Endothelial cell of umbilical vein (primary cell): ENCODE results near the gene ADAM30. TPM values are rescaled to one million over a fixed set of nuclear protein-coding genes. Genes with fewer than 3 reads are reported as not detected.

Experiments used
- BruUV-seq: library from RNA; stranded (reverse); fragments of 400-500 nt; replicated peaks from 2 replicates; lab custom pipeline; 2021; lab: Mats Ljungman, UMichigan
- CTCF ChIA-PET: fragments of 300-600, 350-600 bp; sonication (Branson Sonifier 250); formaldehyde crosslinking; loops from one replicate; lab custom pipeline; 2021; ENCODE audit warnings: antibody characterized with exemption, inconsistent platforms; lab: Charles Lee
- POLR2A ChIA-PET: fragments of 300-600, 350-600 bp; sonication (Branson Sonifier 250); formaldehyde crosslinking; loops from one replicate; lab custom pipeline; 2021; ENCODE audit warnings: antibody characterized with exemption, inconsistent platforms; lab: Charles Lee
- DNase-seq: peaks from one replicate; pipeline ENCODE4 v3.0.0-alpha.2; 2011; ENCODE audit warnings: low read depth, low spot score
- FAIRE-seq: peaks from 2 replicates; lab custom pipeline; 2011; peaks lifted over from hg19 to GRCh38; lab: Jason Lieb, UNC
- H2AFZ ChIP-seq: 2 replicates; pipeline ENCODE4 v1.6.0; 2012; ENCODE audit warnings: low read depth, low read length, control low read depth, inconsistent platforms
- H3K27ac ChIP-seq: 2 replicates; pipeline ENCODE4 v1.5.1; 2011; ENCODE audit warnings: low read depth, mild to moderate bottlenecking, control low read depth, low read length, moderate library complexity; ENCODE audit not compliant: insufficient read depth
- H3K27me3 ChIP-seq, 2 experiments: 2 replicates each; pipeline versions ENCODE4 v1.6.0 to v1.6.1; 2011; ENCODE audit warnings: low read length in 2 of 2, mixed read lengths in 1 of 2; ENCODE audit not compliant: control insufficient read depth in 2 of 2, insufficient read depth in 2 of 2
- H3K36me3 ChIP-seq, 2 experiments: 2 replicates in 1 of 2; 3 replicates in 1 of 2; pipeline ENCODE4 v1.5.1; 2011; ENCODE audit warnings: low read length in 2 of 2, mild to moderate bottlenecking in 1 of 2, moderate library complexity in 1 of 2; ENCODE audit not compliant: control insufficient read depth in 2 of 2, insufficient read depth in 2 of 2; ENCODE audit errors: extremely low read depth in 1 of 2
- H3K4me1 ChIP-seq: 3 replicates; pipeline ENCODE4 v1.5.1; 2011; ENCODE audit warnings: mild to moderate bottlenecking, low read length; ENCODE audit not compliant: control insufficient read depth, insufficient read depth; ENCODE audit errors: extremely low read depth
- H3K4me2 ChIP-seq: 2 replicates; pipeline ENCODE4 v1.6.1; 2011; ENCODE audit warnings: low read length, control low read depth, mixed read lengths; ENCODE audit not compliant: insufficient read depth
- H3K4me3 ChIP-seq, 3 experiments: fragments of 200-600 bp in 1 of 3; sonication (generic), shearing (Covaris generic) in 1 of 3; replicated peaks in 1 of 3; 2 replicates each; pipeline ENCODE4 v1.5.1; 2011 to 2016; ENCODE audit warnings: control low read depth in 3 of 3, low read length in 3 of 3, mild to moderate bottlenecking in 2 of 3, inconsistent platforms in 1 of 3, low read depth in 1 of 3, moderate library complexity in 1 of 3; ENCODE audit not compliant: insufficient read depth in 1 of 3
- H3K79me2 ChIP-seq: 2 replicates; pipeline ENCODE4 v1.6.0; 2012; ENCODE audit warnings: low read length, inconsistent platforms; ENCODE audit not compliant: control insufficient read depth, insufficient read depth
- H3K9ac ChIP-seq: replicated peaks from 2 replicates; pipeline ENCODE3; 2011; ENCODE audit warnings: low read length, control low read depth; ENCODE audit not compliant: insufficient read depth; ENCODE audit errors: extremely low read depth
- H3K9me1 ChIP-seq: replicated peaks from 3 replicates; pipeline ENCODE4 v1.6.0; 2011; ENCODE audit warnings: mild to moderate bottlenecking, low read length; ENCODE audit not compliant: control insufficient read depth, insufficient read depth; ENCODE audit errors: extremely low read depth
- H3K9me3 ChIP-seq: replicated peaks from 2 replicates; pipeline ENCODE4 v1.5.1; 2012; ENCODE audit warnings: low read length, inconsistent platforms; ENCODE audit not compliant: control insufficient read depth, insufficient read depth
- H4K20me1 ChIP-seq: replicated peaks from 2 replicates; pipeline ENCODE3; 2011; ENCODE audit warnings: mild to moderate bottlenecking, low read length; ENCODE audit not compliant: control insufficient read depth, insufficient read depth; ENCODE audit errors: extremely low read depth
- EZH2 ChIP-seq: IDR thresholded peaks from 2 replicates; pipeline ENCODE4 v1.6.1; 2012; ENCODE audit warnings: borderline replicate concordance, low read depth, mild to moderate bottlenecking, moderate library complexity, low read length, inconsistent platforms; ENCODE audit not compliant: severe bottlenecking
- FOS ChIP-seq: IDR thresholded peaks from 2 replicates; pipeline ENCODE4 v1.6.1; 2011; ENCODE audit warnings: mild to moderate bottlenecking, low read length, moderate library complexity, borderline replicate concordance; ENCODE audit not compliant: insufficient read depth
- GATA2 ChIP-seq: IDR thresholded peaks from 2 replicates; pipeline ENCODE4 v1.7.0; 2011; ENCODE audit warnings: low read depth, mild to moderate bottlenecking, moderate library complexity, mixed read lengths, low read length; ENCODE audit not compliant: insufficient read length, insufficient read depth
- JUN ChIP-seq: IDR thresholded peaks from 2 replicates; pipeline ENCODE4 v1.6.1; 2011; ENCODE audit warnings: borderline replicate concordance, low read depth; ENCODE audit not compliant: insufficient read length, insufficient read depth
- MYC ChIP-seq: IDR thresholded peaks from one replicate; pipeline ENCODE4 v1.6.1; 2011; ENCODE audit warnings: mild to moderate bottlenecking, low read depth, low read length
- POLR2A ChIP-seq: IDR thresholded peaks from 2 replicates; pipeline ENCODE4 v1.6.1; 2012; ENCODE audit warnings: low read depth, mild to moderate bottlenecking, control low read depth, low read length
- POLR2AphosphoS5 ChIP-seq: IDR thresholded peaks from 2 replicates; pipeline ENCODE4 v1.6.1; 2012; ENCODE audit warnings: low read depth, mild to moderate bottlenecking, control low read depth, low read length, moderate library complexity; ENCODE audit not compliant: insufficient read depth
- dilution Hi-C: fragments of 300-500 bp; cut with MboI; formaldehyde crosslinking; loops from one replicate; pipeline ENCODE4 v1.15.0; 2019; ENCODE audit warnings: low sequenced_read_pairs; ENCODE audit not compliant: extremely low pct_ligation_motif_present
- intact Hi-C: fragments of 100-400 bp; cut with micrococcal nuclease; formaldehyde crosslinking; loops from one replicate; pipeline ENCODE4 v1.10.0; 2022
- polyA plus RNA-seq, 4 experiments: library from polyadenylated mRNA; depleted of rRNA in 3 of 4; stranded (reverse) in 3 of 4; unstranded in 1 of 4; fragments of >200 nt; gene quantifications; 2 replicates each; pipeline versions ENCODE4 v1.2.1 to v1.2.3, GENCODE V29; 2011 to 2012; ENCODE audit warnings: missing spikeins in 1 of 4
- total RNA-seq: library from RNA; stranded (reverse); gene quantifications from 2 replicates; pipeline ENCODE4 v1.2.3, GENCODE V29; 2021
- TF ChIP-seq, protein P1 (sequence below): IDR thresholded peaks from 2 replicates; pipeline ENCODE4 v1.6.1; 2011; ENCODE audit not compliant: insufficient read depth, insufficient read length
- TF ChIP-seq, protein P2 (sequence below), 2 donors: IDR thresholded peaks; 1 replicate in 1 of 2; 2 replicates in 1 of 2; pipeline ENCODE4 v1.5.1; 2011; ENCODE audit warnings: low read length in 2 of 2, mild to moderate bottlenecking in 2 of 2, moderate library complexity in 2 of 2, control low read depth in 1 of 2, inconsistent platforms in 1 of 2, low read depth in 1 of 2; ENCODE audit not compliant: insufficient read depth in 1 of 2; ENCODE audit errors: extremely low read depth in 1 of 2

Gene ADAM30
- total and polyA plus RNA-seq, 2 donors (not counting 3 experiments of a cell fraction or from before 2014, with no cell fraction given) = not detected

DNA sequence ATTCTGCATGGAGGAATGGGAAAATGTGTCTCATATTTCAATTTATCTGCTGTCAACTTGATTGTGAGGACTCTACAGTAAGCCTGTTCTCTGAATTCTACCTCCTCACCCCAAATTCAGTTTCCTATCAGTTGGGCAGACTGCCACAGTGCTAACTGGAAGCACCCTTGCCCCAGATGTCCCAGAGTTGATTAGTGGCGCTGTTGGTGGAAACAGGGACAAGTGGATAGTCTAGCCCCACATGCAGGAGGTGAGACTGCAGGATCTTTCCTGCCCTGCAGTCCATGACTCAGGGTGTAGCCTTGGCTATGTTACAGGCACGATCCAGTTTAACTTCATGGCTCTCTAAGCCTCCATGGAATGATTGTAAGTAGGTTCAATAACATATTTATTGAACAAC is 22.1 kb downstream of the ADAM30 start:
- no peaks in the 10 kb centered on the region for H4K20me1 ChIP-seq
- H3K9me3 ChIP-seq = no peaks in the 10 kb centered on the region
- intact Hi-C loops (loop anchor here (10.0 kb wide), 1 partner anchor 259 kb away; no protein-coding TSS in a partner anchor), dilution Hi-C loops (no loop called here)
- H2AFZ ChIP-seq = no peak overlapping the region
- H3K4me1 ChIP-seq = no peaks in the 10 kb centered on the region
- DNase-seq (no peak), FAIRE-seq (no peak)
- no peak overlapping the region for H3K4me2 ChIP-seq
- H3K27me3 ChIP-seq = peaks cover 6 to 8% of the 10 kb centered on the region in 2 experiments
- ChIA-PET CTCF (interaction anchor here (1.1 to 1.9 kb wide), 3 partner anchors 8 to 65 kb away, joined by 3 to 7 read pairs (median 3); no protein-coding TSS in a partner anchor), POLR2A (no interaction called here)
- H3K9me1 ChIP-seq = no peaks in the 10 kb centered on the region
- H3K36me3 ChIP-seq = no peaks in the 10 kb centered on the region
- no peaks in the 10 kb centered on the region for H3K79me2 ChIP-seq
- BruUV-seq = no TSS peak
- H3K27ac ChIP-seq = no peak overlapping the region
- no peak for TF ChIP-seq POLR2AphosphoS5
- no peak overlapping the region for H3K9ac ChIP-seq
- H3K4me3 ChIP-seq = no peak overlapping the region

DNA sequence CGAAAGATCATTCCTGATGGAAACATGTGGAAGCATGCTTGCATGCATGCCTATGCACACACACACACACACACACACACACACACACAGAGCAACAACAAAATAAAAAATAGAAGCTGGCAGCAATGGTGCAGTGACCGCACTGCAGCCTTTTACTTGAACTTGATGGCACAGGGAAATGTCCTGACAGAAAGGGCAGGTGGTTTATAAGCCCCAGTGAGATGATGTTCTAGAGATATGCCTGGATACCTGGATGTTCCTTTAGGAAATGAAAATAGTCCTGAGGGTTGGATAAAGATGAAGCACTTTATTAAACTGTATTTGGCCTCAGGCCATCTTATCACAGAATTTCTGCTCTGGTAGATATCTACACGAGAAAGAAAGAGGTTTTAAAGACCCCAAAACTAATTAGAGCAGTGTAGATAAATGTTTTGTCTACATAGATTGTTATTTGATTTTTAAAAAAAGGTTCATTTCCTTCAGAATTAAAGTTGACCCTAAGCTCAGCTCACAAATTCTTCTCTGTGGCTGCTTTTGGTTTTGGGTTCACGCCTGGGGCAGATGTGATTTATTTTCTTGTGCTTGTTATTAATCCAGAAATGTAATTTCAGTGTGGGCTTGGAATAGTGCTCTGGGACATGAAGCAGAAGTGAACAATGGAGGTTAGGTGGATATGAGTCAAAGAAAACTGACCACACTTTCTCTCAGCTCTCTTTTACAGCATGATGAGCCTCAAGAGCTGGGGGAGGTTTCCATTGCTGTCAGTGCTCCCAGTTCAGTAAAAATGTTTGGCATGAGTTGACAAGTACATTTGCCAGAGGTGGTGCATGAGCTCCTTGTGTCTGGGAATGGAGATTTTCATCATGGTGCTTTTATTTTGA is 22.9 kb downstream of the ADAM30 start:
- dilution Hi-C loops (no loop called here), intact Hi-C loops (loop anchor here (10.0 kb wide), 1 partner anchor 259 kb away; no protein-coding TSS in a partner anchor)
- Histone ChIP-seq H4K20me1 (no peaks in the 10 kb centered on the region), H3K9ac (no peak overlapping the region), H3K79me2 (no peaks in the 10 kb centered on the region), H3K9me3 (no peaks in the 10 kb centered on the region), H3K4me2 (no peak overlapping the region), H3K36me3 (no peaks in the 10 kb centered on the region), H3K27me3 (peaks cover 5 to 6% of the 10 kb centered on the region in 2 experiments), H3K9me1 (no peaks in the 10 kb centered on the region), H3K4me3 (no peak overlapping the region), H3K4me1 (no peaks in the 10 kb centered on the region), H2AFZ (no peak overlapping the region), H3K27ac (no peak overlapping the region)
- POLR2A ChIA-PET = no interaction called here
- DNase-seq (no peak), FAIRE-seq (peak; percentile 80)
- BruUV-seq = no TSS peak
- CTCF ChIA-PET = interaction anchor here (1.0 to 1.9 kb wide), 4 partner anchors 9 to 64 kb away, joined by 3 to 7 read pairs (median 3); no protein-coding TSS in a partner anchor
- TF ChIP-seq FOS = no peak
- TF ChIP-seq GATA2 = no peak
- TF ChIP-seq, protein P1, sequence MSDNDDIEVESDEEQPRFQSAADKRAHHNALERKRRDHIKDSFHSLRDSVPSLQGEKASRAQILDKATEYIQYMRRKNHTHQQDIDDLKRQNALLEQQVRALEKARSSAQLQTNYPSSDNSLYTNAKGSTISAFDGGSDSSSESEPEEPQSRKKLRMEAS = no peak
- TF ChIP-seq POLR2A = no peak
- no peak for TF ChIP-seq POLR2AphosphoS5
- TF ChIP-seq, protein P2, sequence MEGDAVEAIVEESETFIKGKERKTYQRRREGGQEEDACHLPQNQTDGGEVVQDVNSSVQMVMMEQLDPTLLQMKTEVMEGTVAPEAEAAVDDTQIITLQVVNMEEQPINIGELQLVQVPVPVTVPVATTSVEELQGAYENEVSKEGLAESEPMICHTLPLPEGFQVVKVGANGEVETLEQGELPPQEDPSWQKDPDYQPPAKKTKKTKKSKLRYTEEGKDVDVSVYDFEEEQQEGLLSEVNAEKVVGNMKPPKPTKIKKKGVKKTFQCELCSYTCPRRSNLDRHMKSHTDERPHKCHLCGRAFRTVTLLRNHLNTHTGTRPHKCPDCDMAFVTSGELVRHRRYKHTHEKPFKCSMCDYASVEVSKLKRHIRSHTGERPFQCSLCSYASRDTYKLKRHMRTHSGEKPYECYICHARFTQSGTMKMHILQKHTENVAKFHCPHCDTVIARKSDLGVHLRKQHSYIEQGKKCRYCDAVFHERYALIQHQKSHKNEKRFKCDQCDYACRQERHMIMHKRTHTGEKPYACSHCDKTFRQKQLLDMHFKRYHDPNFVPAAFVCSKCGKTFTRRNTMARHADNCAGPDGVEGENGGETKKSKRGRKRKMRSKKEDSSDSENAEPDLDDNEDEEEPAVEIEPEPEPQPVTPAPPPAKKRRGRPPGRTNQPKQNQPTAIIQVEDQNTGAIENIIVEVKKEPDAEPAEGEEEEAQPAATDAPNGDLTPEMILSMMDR (IDR thresholded peaks at IDR 0.05; ENCODE audit: extremely low read depth in 1 of 2, insufficient read depth in 1 of 2, low read depth in 1 of 2, low read length in 2 of 2) = no peak
- no peak for TF ChIP-seq MYC
- TF ChIP-seq EZH2 = no peak
- no peak for TF ChIP-seq JUN
